PC-9 (cell line): ENCODE results near the gene RAPGEF1. TPM values are rescaled to one million over a fixed set of nuclear protein-coding genes. Genes with fewer than 3 reads are reported as not detected.

ENCODE experiments used
- BruUV-seq: library from RNA; stranded (reverse); fragments of 400-500 nt; replicated peaks from 2 replicates; lab custom pipeline; 2021; lab: Mats Ljungman, UMichigan
- CTCF ChIA-PET: fragments of 300-600 bp; sonication (Branson Sonifier 250); formaldehyde crosslinking; loops from one replicate; lab custom pipeline; 2022; ENCODE audit warnings: antibody characterized with exemption; lab: Charles Lee
- POLR2A ChIA-PET: fragments of 300-600 bp; sonication (Branson Sonifier 250); formaldehyde crosslinking; loops from one replicate; lab custom pipeline; 2022; ENCODE audit warnings: antibody characterized with exemption; ENCODE audit not compliant: unreplicated experiment; lab: Charles Lee
- DNase-seq, 2 experiments: peaks; one replicate each; pipeline versions ENCODE4 v3.0.0 to v3.0.0-alpha.2; 2015 to 2022; ENCODE audit warnings: mixed read lengths in 1 of 2
- H2AFZ ChIP-seq: fragments of 200-600 bp; sonication (generic); 2 replicates; pipeline ENCODE4 v1.8.1; 2017; ENCODE audit warnings: antibody characterized with exemption
- H3F3A ChIP-seq: fragments of 200-600 bp; sonication (generic); 2 replicates; pipeline ENCODE4 v1.8.1; 2017; ENCODE audit warnings: antibody characterized with exemption, mild to moderate bottlenecking, low read depth; ENCODE audit not compliant: insufficient read depth
- H3K27ac ChIP-seq: fragments of 200-600 bp; sonication (generic); 2 replicates; pipeline ENCODE4 v1.6.1; 2016; ENCODE audit warnings: mixed run types
- H3K27me3 ChIP-seq: fragments of 200-600 bp; sonication (generic); 2 replicates; pipeline ENCODE4 v1.6.1; 2016; ENCODE audit warnings: low read depth, mixed run types; ENCODE audit not compliant: insufficient read depth
- H3K36me3 ChIP-seq: fragments of 200-600 bp; sonication (generic); 2 replicates; pipeline ENCODE4 v1.6.1; 2016; ENCODE audit warnings: low read depth, mixed run types
- H3K4me1 ChIP-seq: fragments of 200-600 bp; sonication (generic); replicated peaks from 2 replicates; pipeline ENCODE4 v1.6.1; 2016; ENCODE audit warnings: mixed run types; ENCODE audit not compliant: insufficient read depth
- H3K4me2 ChIP-seq: fragments of 200-600 bp; sonication (generic); 2 replicates; pipeline ENCODE4 v1.6.1; 2017; ENCODE audit warnings: mixed run types
- H3K4me3 ChIP-seq: fragments of 200-600 bp; sonication (generic); 2 replicates; pipeline ENCODE4 v1.6.1; 2016; ENCODE audit warnings: mixed run types
- H3K79me2 ChIP-seq: fragments of 200-600 bp; sonication (generic); 2 replicates; pipeline ENCODE4 v1.6.1; 2017; ENCODE audit warnings: low read depth, mixed run types
- H3K9me2 ChIP-seq: fragments of 200-600 bp; sonication (generic); 2 replicates; pipeline ENCODE4 v1.8.1; 2017; ENCODE audit warnings: mild to moderate bottlenecking; ENCODE audit not compliant: insufficient read depth
- H3K9me3 ChIP-seq: fragments of 200-600 bp; sonication (generic); 2 replicates; pipeline ENCODE4 v1.8.1; 2016; ENCODE audit warnings: low read depth; ENCODE audit not compliant: insufficient read depth
- H4K20me1 ChIP-seq: fragments of 200-600 bp; sonication (generic); 2 replicates; pipeline ENCODE4 v1.8.1; 2017; ENCODE audit not compliant: insufficient read depth
- CTCF ChIP-seq: fragments of 200-600 bp; sonication (generic); conservative IDR thresholded peaks from 2 replicates; pipeline ENCODE4 v1.6.1; 2017; ENCODE audit warnings: mixed run types, antibody characterized with exemption, mild to moderate bottlenecking, moderate library complexity
- EZH2 ChIP-seq: fragments of 200-600 bp; sonication (generic); IDR thresholded peaks from 2 replicates; pipeline ENCODE4 v1.8.0; 2017; ENCODE audit warnings: antibody characterized with exemption, low read depth
- intact Hi-C: fragments of 100-400 bp; cut with micrococcal nuclease; formaldehyde crosslinking; loops from one replicate; pipeline ENCODE4 v1.10.0; 2022; ENCODE audit not compliant: unreplicated experiment
- total RNA-seq: library from RNA; stranded (reverse); gene quantifications from 2 replicates; pipeline ENCODE4 v1.2.3, GENCODE V29; 2021

The RAPGEF1 gene
- total RNA-seq, 1 experiment from 2014 or later, result 66.5 TPM

- Histone ChIP-seq H3K27me3 (no peaks in the 10 kb centered on the region), H3K9me3 (no peaks in the 10 kb centered on the region), H4K20me1 (no peaks in the 10 kb centered on the region), H3K9me2 (no peaks in the 10 kb centered on the region), H3K4me2 (no peak overlapping the region), H3K36me3 (no peaks in the 10 kb centered on the region), H3K27ac (no peak overlapping the region), H2AFZ (no peak overlapping the region), H3K4me3 (no peak overlapping the region), H3F3A (no peaks in the 10 kb centered on the region), H3K79me2 (no peaks in the 10 kb centered on the region), H3K4me1 (no peaks in the 10 kb centered on the region)
- BruUV-seq, result no TSS peak
- ChIA-PET POLR2A (no interaction called here), CTCF (interaction anchor here (0.6 kb wide), 1 partner anchor 38 kb away, joined by 3 read pairs; no protein-coding TSS in a partner anchor)
- TF ChIP-seq CTCF, result no peak
- TF ChIP-seq EZH2, result no peak
- intact Hi-C loops, result no loop called here
- DNase-seq, result no peak
Measured at GRCh38 chr9:131588396-131588795, 151.5 kb downstream of the RAPGEF1 start.

GRCh38 chr9:131587906-131588305 is 152.0 kb downstream of the RAPGEF1 start:
- Histone ChIP-seq H3K4me3 (no peak overlapping the region), H3K79me2 (no peaks in the 10 kb centered on the region), H2AFZ (no peak overlapping the region), H3K9me3 (no peaks in the 10 kb centered on the region), H3K4me1 (no peaks in the 10 kb centered on the region), H4K20me1 (no peaks in the 10 kb centered on the region), H3K9me2 (no peaks in the 10 kb centered on the region), H3K36me3 (no peaks in the 10 kb centered on the region), H3K27me3 (no peaks in the 10 kb centered on the region), H3F3A (no peaks in the 10 kb centered on the region), H3K27ac (no peak overlapping the region), H3K4me2 (no peak overlapping the region)
- TF ChIP-seq CTCF (no peak), EZH2 (no peak)
- no peak for DNase-seq
- POLR2A ChIA-PET, result no interaction called here
- CTCF ChIA-PET, result interaction anchor here (0.5 kb wide), 1 partner anchor 154 kb away, joined by 3 read pairs; no protein-coding TSS in a partner anchor
- intact Hi-C loops, result no loop called here
- BruUV-seq, result no TSS peak

GRCh38 chr9:131587331-131587730 is 152.5 kb downstream of the RAPGEF1 start:
- intact Hi-C loops, result no loop called here
- no peak for TF ChIP-seq CTCF
- no peak for TF ChIP-seq EZH2
- Histone ChIP-seq H3K4me3 (no peak overlapping the region), H3K79me2 (no peaks in the 10 kb centered on the region), H3K9me3 (no peaks in the 10 kb centered on the region), H2AFZ (no peak overlapping the region), H3K36me3 (no peaks in the 10 kb centered on the region), H3K4me2 (no peak overlapping the region), H4K20me1 (no peaks in the 10 kb centered on the region), H3F3A (no peaks in the 10 kb centered on the region), H3K27me3 (no peaks in the 10 kb centered on the region), H3K4me1 (no peaks in the 10 kb centered on the region), H3K9me2 (no peaks in the 10 kb centered on the region), H3K27ac (no peak overlapping the region)
- DNase-seq, result no peak
- ChIA-PET POLR2A (no interaction called here), CTCF (no interaction called here)
- no TSS peak for BruUV-seq
